B cell (primary cell): ENCODE measurements around the gene HNRNPH1. TPM values are rescaled to one million over a fixed set of nuclear protein-coding genes. Genes with fewer than 3 reads are reported as not detected.

Source experiments
- ATAC-seq: fragments of 200-7000 bp; cut with Tn5 transposase; one replicate; pipeline ENCODE4 v1.10.0; 2021; ENCODE audit warnings: low read depth, mild to moderate bottlenecking, moderate number of reproducible peaks, moderate library complexity
- CTCF ChIA-PET: fragments of 350-600 bp; sonication (Branson Sonifier 250); formaldehyde crosslinking; loops from one replicate; lab custom pipeline; 2021; ENCODE audit warnings: antibody characterized with exemption, inconsistent platforms; lab: Charles Lee
- POLR2A ChIA-PET: fragments of 350-600 bp; sonication (Branson Sonifier 250); formaldehyde crosslinking; loops from one replicate; lab custom pipeline; 2021; ENCODE audit warnings: antibody characterized with exemption; lab: Charles Lee
- DNase-seq: peaks from one replicate; pipeline ENCODE4 v3.0.0; 2013
- H2AFZ ChIP-seq: 2 replicates; pipeline ENCODE4 v1.6.1; 2012; ENCODE audit warnings: mild to moderate bottlenecking, low read depth, low read length; ENCODE audit not compliant: insufficient read depth, poor library complexity, severe bottlenecking
- H3K27ac ChIP-seq, 2 donors: 1 replicate in 1 of 2; 2 replicates in 1 of 2; pipeline ENCODE4 v1.5.1; 2012 to 2013; ENCODE audit warnings: low read length in 2 of 2, mild to moderate bottlenecking in 2 of 2, moderate library complexity in 1 of 2
- H3K27me3 ChIP-seq, 4 experiments: fragments of 200-600 bp in 1 of 4; sonication (generic) in 1 of 4; replicated peaks in 1 of 4; 1 replicate in 2 of 4; 2 replicates in 2 of 4; pipeline versions ENCODE4 v1.6.1 to v1.7.0; 2013 to 2016; ENCODE audit warnings: low read length in 3 of 4, mild to moderate bottlenecking in 2 of 4, mixed read lengths in 1 of 4, moderate library complexity in 1 of 4; ENCODE audit not compliant: insufficient read depth in 4 of 4, control insufficient read depth in 3 of 4; ENCODE audit errors: control extremely low read depth in 1 of 4
- H3K36me3 ChIP-seq, 2 experiments: replicated peaks in 1 of 2; 1 replicate in 1 of 2; 2 replicates in 1 of 2; pipeline versions ENCODE4 v1.6.1 to v1.7.1; 2013; ENCODE audit warnings: low read length in 1 of 2; ENCODE audit not compliant: insufficient read depth in 2 of 2, control insufficient read depth in 1 of 2; ENCODE audit errors: control extremely low read depth in 1 of 2, extremely low read depth in 1 of 2
- H3K4me1 ChIP-seq, 2 donors: fragments of 200-600 bp in 1 of 2; sonication (generic) in 1 of 2; 1 replicate in 1 of 2; 2 replicates in 1 of 2; pipeline versions ENCODE4 v1.5.1 to v1.6.1; 2013 to 2017; ENCODE audit warnings: low read length in 2 of 2; ENCODE audit not compliant: control insufficient read depth in 2 of 2, insufficient read depth in 2 of 2
- H3K4me2 ChIP-seq: replicated peaks from 2 replicates; pipeline ENCODE3; 2012; ENCODE audit warnings: mild to moderate bottlenecking, low read depth, low read length; ENCODE audit not compliant: poor library complexity, severe bottlenecking
- H3K4me3 ChIP-seq, 5 experiments: fragments of 200-600 bp in 1 of 5; sonication (generic) in 1 of 5; 1 replicate in 3 of 5; 2 replicates in 2 of 5; pipeline versions ENCODE4 v1.5.1 to v1.7.0; 2011 to 2016; ENCODE audit warnings: low read length in 4 of 5, mild to moderate bottlenecking in 4 of 5, low read depth in 2 of 5, control low read depth in 1 of 5, moderate library complexity in 1 of 5; ENCODE audit not compliant: insufficient read depth in 1 of 5; ENCODE audit errors: control extremely low read depth in 1 of 5, extremely low read depth in 1 of 5
- H3K79me2 ChIP-seq: fragments of 200-600 bp; sonication (generic); one replicate; pipeline ENCODE4 v1.6.0; 2016; ENCODE audit warnings: low read length; ENCODE audit not compliant: control insufficient read depth, insufficient read depth
- H3K9ac ChIP-seq: fragments of 200-600 bp; sonication (generic); 2 replicates; pipeline ENCODE4 v1.6.1; 2017; ENCODE audit warnings: mild to moderate bottlenecking, low read length, moderate library complexity
- H3K9me3 ChIP-seq, 3 donors: one replicate each; pipeline versions ENCODE4 v1.6.1 to v1.7.1; 2013; ENCODE audit warnings: low read length in 2 of 3; ENCODE audit not compliant: control insufficient read depth in 2 of 3, insufficient read depth in 1 of 3; ENCODE audit errors: control extremely low read depth in 1 of 3
- H4K20me1 ChIP-seq: 2 replicates; pipeline ENCODE4 v1.6.0; 2012; ENCODE audit warnings: mild to moderate bottlenecking, low read length; ENCODE audit not compliant: insufficient read depth, control insufficient read depth, poor library complexity, severe bottlenecking
- H3K27ac Mint-ChIP-seq: one replicate; pipeline ENCODE4 v1.8.0; 2021; ENCODE audit warnings: mixed read lengths
- H3K27me3 Mint-ChIP-seq: one replicate; pipeline ENCODE4 v1.8.0; 2021; ENCODE audit warnings: mixed read lengths
- H3K4me1 Mint-ChIP-seq: one replicate; pipeline ENCODE4 v1.8.0; 2021; ENCODE audit warnings: mixed read lengths
- H3K4me3 Mint-ChIP-seq: one replicate; pipeline ENCODE4 v1.8.0; 2021; ENCODE audit warnings: mixed read lengths
- H3K9me3 Mint-ChIP-seq: one replicate; pipeline ENCODE4 v1.8.0; 2022; ENCODE audit warnings: mixed read lengths; ENCODE audit not compliant: insufficient read depth
- CTCF ChIP-seq: fragments of 200-600 bp; IDR thresholded peaks from one replicate; pipeline ENCODE4 v1.8.0; 2022; ENCODE audit warnings: antibody characterized with exemption, mild to moderate bottlenecking
- EZH2 ChIP-seq: IDR thresholded peaks from 2 replicates; pipeline ENCODE4 v1.6.1; 2012; ENCODE audit warnings: borderline replicate concordance, low read depth, mild to moderate bottlenecking, moderate library complexity, low read length; ENCODE audit not compliant: insufficient read depth, poor library complexity, severe bottlenecking
- WGBS: methylation state at CpG from one replicate; pipeline ENCODE4 v1.1.5; 2013; ENCODE audit warnings: missing lambda C conversion rate; ENCODE audit not compliant: insufficient coverage; 5-methylcytosine and 5-hydroxymethylcytosine counted together
- intact Hi-C: fragments of 100-400 bp; cut with micrococcal nuclease; formaldehyde crosslinking; loops from one replicate; pipeline ENCODE4 v1.10.0; 2022
- polyA plus RNA-seq: library from polyadenylated mRNA; depleted of rRNA; stranded (reverse); fragments of >200 nt; gene quantifications from 2 replicates; pipeline ENCODE4 v1.2.3, GENCODE V29; 2012
- total RNA-seq, 2 donors: library from RNA; stranded (reverse); fragments of 120-200 nt in 1 of 2; gene quantifications; 1 replicate in 1 of 2; 2 replicates in 1 of 2; pipeline versions ENCODE4 v1.2.3 to v1.2.4, GENCODE V29; 2013 to 2022

HNRNPH1 gene
- total and polyA plus RNA-seq, 2 donors (not counting 1 experiment from before 2014, with no cell fraction given): 471 to 1,412 TPM

- no peak for ATAC-seq
Observed at GRCh38 chr5:179614745-179615144, 8.7 kb downstream of the HNRNPH1 start.

More at GRCh38 chr5:179614745-179615144, 8.7 kb downstream of the HNRNPH1 start:
- H3K4me1 ChIP-seq: peaks cover 4 to 12% of the 10 kb centered on the region in 2 donors
- no peaks in the 10 kb centered on the region for H3K9me3 Mint-ChIP-seq
- no peak for TF ChIP-seq CTCF
- TF ChIP-seq EZH2: no peak
- H3K9ac ChIP-seq: no peak overlapping the region
- ChIA-PET POLR2A (interaction anchor here (0.6 to 1.2 kb wide), 3 partner anchors 9 to 131 kb away, joined by 3 to 4 read pairs (median 4); partner anchors contain the start of gene HNRNPH1), CTCF (interaction anchor here (1.0 to 1.4 kb wide), 2 partner anchors 9 to 148 kb away, joined by 3 to 4 read pairs; partner anchors contain the start of gene HNRNPH1)
- peaks cover 22% of the 10 kb centered on the region for H3K4me1 Mint-ChIP-seq
- DNase-seq: no peak
- H3K27me3 Mint-ChIP-seq: no peaks in the 10 kb centered on the region
- H3K4me3 ChIP-seq: no peak overlapping the region
- no peak overlapping the region for H3K4me2 ChIP-seq
- WGBS: 100% methylated on average over 3 of the region's 8 CpGs
- H3K9me3 ChIP-seq: no peaks in the 10 kb centered on the region
- no peak overlapping the region for H3K27ac ChIP-seq
- no peak overlapping the region for H3K27ac Mint-ChIP-seq
- no peaks in the 10 kb centered on the region for H3K27me3 ChIP-seq
- H2AFZ ChIP-seq: no peak overlapping the region
- peaks cover 25% of the 10 kb centered on the region for H3K79me2 ChIP-seq
- intact Hi-C loops: no loop called here
- no peak overlapping the region for H3K4me3 Mint-ChIP-seq
- H3K36me3 ChIP-seq: peaks cover 26 to 96% of the 10 kb centered on the region in 2 experiments
- peaks cover 90% of the 10 kb centered on the region for H4K20me1 ChIP-seq
